HepG2 (cell line): ENCODE data around the gene OGG1. TPM values are rescaled to one million over a fixed set of nuclear protein-coding genes. Genes with fewer than 3 reads are reported as not detected.

Experiments
- ATAD3A ChIP-seq: sonication (generic); formaldehyde crosslinking; IDR thresholded peaks from 2 replicates; pipeline ENCODE4 v1.4.0; 2020; ENCODE audit warnings: missing genetic modification reagents
- ATF6 ChIP-seq: sonication (generic); formaldehyde crosslinking; conservative IDR thresholded peaks from 2 replicates; pipeline ENCODE4 v1.4.0; 2020; ENCODE audit warnings: missing genetic modification reagents
- CBX1 ChIP-seq: IDR thresholded peaks from one replicate; pipeline ENCODE4 v1.6.1; 2016; ENCODE audit warnings: antibody characterized with exemption, low read depth
- CHD2 ChIP-seq: IDR thresholded peaks from 2 replicates; pipeline ENCODE4 v1.6.1; 2011; ENCODE audit warnings: low read depth, low read length, improper control_type of control experiment
- GATAD1 ChIP-seq: IDR thresholded peaks from 2 replicates; pipeline ENCODE4 v1.6.1; 2016; ENCODE audit warnings: missing genetic modification reagents, missing compliant biosample characterization
- HIVEP1 ChIP-seq: sonication (generic); formaldehyde crosslinking; IDR thresholded peaks from 2 replicates; pipeline ENCODE4 v1.4.0; 2020; ENCODE audit warnings: mild to moderate bottlenecking, missing genetic modification reagents
- JUND ChIP-seq: sonication (generic); formaldehyde crosslinking; IDR thresholded peaks from 2 replicates; pipeline ENCODE4 v1.8.0; 2022; ENCODE audit warnings: mild to moderate bottlenecking, missing genetic modification reagents
- NFIB ChIP-seq: sonication (generic); formaldehyde crosslinking; IDR thresholded peaks from 2 replicates; pipeline ENCODE4 v1.9.0; 2021; ENCODE audit warnings: missing genetic modification reagents, mild to moderate bottlenecking, borderline replicate concordance
- NFYC ChIP-seq: IDR thresholded peaks from 2 replicates; pipeline ENCODE4 v1.6.1; 2016; ENCODE audit warnings: missing genetic modification reagents, missing compliant biosample characterization
- RORA ChIP-seq: sonication (generic); formaldehyde crosslinking; IDR thresholded peaks from 2 replicates; pipeline ENCODE4 v1.5.0; 2020; ENCODE audit warnings: mild to moderate bottlenecking, missing genetic modification reagents, moderate library complexity
- SAFB2 ChIP-seq: sonication (generic); formaldehyde crosslinking; IDR thresholded peaks from 2 replicates; pipeline ENCODE4 v1.5.1; 2020; ENCODE audit warnings: missing genetic modification reagents, low read depth, mild to moderate bottlenecking, borderline replicate concordance
- ZKSCAN8 ChIP-seq: IDR thresholded peaks from 2 replicates; pipeline ENCODE4 v1.6.1; 2016; ENCODE audit warnings: borderline replicate concordance, missing genetic modification reagents, missing compliant biosample characterization
- ZNF136 ChIP-seq: sonication (generic); formaldehyde crosslinking; IDR thresholded peaks from 2 replicates; pipeline ENCODE4 v1.8.1; 2022; ENCODE audit warnings: low read depth, mild to moderate bottlenecking, moderate library complexity, missing genetic modification reagents
- ZNF180 ChIP-seq: sonication (generic); formaldehyde crosslinking; IDR thresholded peaks from 2 replicates; pipeline ENCODE4 v1.4.0; 2020; ENCODE audit warnings: low read depth, missing genetic modification reagents, borderline replicate concordance
- ZNF253 ChIP-seq: sonication (generic); formaldehyde crosslinking; IDR thresholded peaks from 2 replicates; pipeline ENCODE4 v1.8.0; 2022; ENCODE audit warnings: mild to moderate bottlenecking, missing genetic modification reagents, borderline replicate concordance
- ZNF331 ChIP-seq: sonication (generic); formaldehyde crosslinking; IDR thresholded peaks from 2 replicates; pipeline ENCODE4 v1.4.0; 2020; ENCODE audit warnings: missing genetic modification reagents
- ZNF501 ChIP-seq: sonication (generic); formaldehyde crosslinking; IDR thresholded peaks from 2 replicates; pipeline ENCODE4 v1.5.1; 2020; ENCODE audit warnings: mild to moderate bottlenecking, moderate library complexity, missing genetic modification reagents
- ZNF543 ChIP-seq: sonication (generic); formaldehyde crosslinking; IDR thresholded peaks from 2 replicates; pipeline ENCODE4 v1.4.0; 2020; ENCODE audit warnings: mild to moderate bottlenecking, missing genetic modification reagents
- ZNF670 ChIP-seq: sonication (generic); formaldehyde crosslinking; IDR thresholded peaks from 2 replicates; pipeline ENCODE4 v1.8.0; 2022; ENCODE audit warnings: mild to moderate bottlenecking, missing genetic modification reagents, borderline replicate concordance
- ZNF883 ChIP-seq: sonication (generic); formaldehyde crosslinking; IDR thresholded peaks from 2 replicates; pipeline ENCODE4 v1.5.1; 2020; ENCODE audit warnings: mild to moderate bottlenecking, missing genetic modification reagents; ENCODE audit errors: not compliant biosample characterization
- ZSCAN25 ChIP-seq: sonication (generic); formaldehyde crosslinking; IDR thresholded peaks from 2 replicates; pipeline ENCODE4 v1.8.0; 2022; ENCODE audit warnings: mild to moderate bottlenecking, missing genetic modification reagents
- polyA plus RNA-seq, 8 experiments: library from polyadenylated mRNA; depleted of rRNA in 3 of 8; stranded (reverse) in 7 of 8; unstranded in 1 of 8; fragments of >200 nt; fragmentation: Illumina TruSeq in 4 of 8; extraction: Trizol in 4 of 8; gene quantifications; 2 replicates each; pipeline versions ENCODE4 v1.2.1 to v1.2.3, GENCODE V29; 2011 to 2016; ENCODE audit warnings: low read depth in 4 of 8, missing spikeins in 1 of 8, mixed read lengths in 1 of 8; ENCODE audit not compliant: insufficient read depth in 1 of 8
- total RNA-seq, 5 experiments: library from RNA; depleted of rRNA; stranded (reverse); fragments of >200 nt; fragmentation: Illumina TruSeq; extraction: Trizol; gene quantifications; 2 replicates each; pipeline ENCODE4 v1.2.3, GENCODE V29; 2016; ENCODE audit warnings: low read depth in 1 of 5
- TF ChIP-seq, protein P1 (sequence below): sonication (generic); formaldehyde crosslinking; IDR thresholded peaks from 2 replicates; pipeline ENCODE4 v1.8.0; 2022; ENCODE audit warnings: missing genetic modification reagents, low read depth, mild to moderate bottlenecking, borderline replicate concordance
- TF ChIP-seq, protein P2 (sequence below): sonication (generic); formaldehyde crosslinking; IDR thresholded peaks from 2 replicates; pipeline ENCODE4 v1.4.0; 2020; ENCODE audit warnings: mild to moderate bottlenecking, missing genetic modification reagents

OGG1 gene
- total and polyA plus RNA-seq, 2 of the 13 experiments (the other 11 are each of a cell fraction or from before 2014, with no cell fraction given): 28.7 to 33.2 TPM

DNA sequence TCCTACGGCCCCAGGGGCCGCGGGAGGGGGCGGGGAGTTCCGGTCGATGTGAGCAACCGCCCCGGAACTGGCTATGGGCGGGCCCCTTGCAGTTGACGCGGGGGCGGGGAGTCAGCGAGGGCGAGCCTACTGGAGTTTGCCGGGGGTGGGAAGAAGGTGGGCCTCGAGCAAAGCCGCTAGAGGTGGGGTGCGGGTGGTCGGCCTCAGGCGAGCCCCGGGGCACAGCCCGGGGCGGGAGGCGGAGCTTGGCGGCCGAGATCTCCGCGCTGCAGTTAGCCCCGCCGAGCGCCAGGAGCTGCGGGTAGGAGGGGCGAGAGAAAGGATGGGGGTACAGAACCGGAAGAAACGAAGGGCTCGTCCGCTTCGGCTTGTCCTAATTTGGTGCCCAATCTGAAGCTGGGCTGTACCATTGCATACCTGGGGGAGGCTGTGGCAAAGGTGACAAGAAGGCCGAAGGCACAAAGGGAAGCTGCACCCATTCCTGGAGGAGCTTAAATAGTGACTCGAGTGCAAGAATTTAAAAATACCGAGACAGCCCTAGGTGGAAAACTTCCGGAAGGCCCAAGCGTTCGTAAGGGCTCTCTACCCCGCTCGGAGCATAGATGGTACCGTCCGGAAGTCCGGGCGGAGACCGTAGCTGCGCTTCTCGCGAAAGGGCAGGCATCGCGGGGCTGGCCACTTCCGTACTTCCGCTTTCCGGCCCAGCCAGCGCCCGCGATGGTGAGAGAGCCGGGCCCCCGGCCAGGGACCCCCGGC is 42.8 kb downstream of the OGG1 start, which contains the start of the genes ARPC4 and TADA3 (continued):
- no peak for TF ChIP-seq SAFB2 (CRISPR knock-in tag)
- no peak; the same call in 1 of the 2 replicates for TF ChIP-seq NFYC
- TF ChIP-seq ZSCAN25: no peak
- no peak for TF ChIP-seq CBX1
- TF ChIP-seq HIVEP1 (CRISPR knock-in tag): no peak
- TF ChIP-seq, protein P1, sequence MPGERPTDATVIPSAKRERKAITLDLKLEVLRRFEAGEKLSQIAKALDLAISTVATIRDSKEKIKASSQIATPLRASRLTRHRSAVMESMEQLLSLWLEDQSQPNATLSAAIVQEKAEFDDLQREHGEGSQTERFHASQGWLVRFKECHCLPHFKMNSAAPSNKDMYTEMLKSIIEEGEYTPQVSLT (CRISPR knock-in tag): no peak
- TF ChIP-seq ZNF501: no peak; the same call in 1 of the 2 replicates
- TF ChIP-seq, protein P2, sequence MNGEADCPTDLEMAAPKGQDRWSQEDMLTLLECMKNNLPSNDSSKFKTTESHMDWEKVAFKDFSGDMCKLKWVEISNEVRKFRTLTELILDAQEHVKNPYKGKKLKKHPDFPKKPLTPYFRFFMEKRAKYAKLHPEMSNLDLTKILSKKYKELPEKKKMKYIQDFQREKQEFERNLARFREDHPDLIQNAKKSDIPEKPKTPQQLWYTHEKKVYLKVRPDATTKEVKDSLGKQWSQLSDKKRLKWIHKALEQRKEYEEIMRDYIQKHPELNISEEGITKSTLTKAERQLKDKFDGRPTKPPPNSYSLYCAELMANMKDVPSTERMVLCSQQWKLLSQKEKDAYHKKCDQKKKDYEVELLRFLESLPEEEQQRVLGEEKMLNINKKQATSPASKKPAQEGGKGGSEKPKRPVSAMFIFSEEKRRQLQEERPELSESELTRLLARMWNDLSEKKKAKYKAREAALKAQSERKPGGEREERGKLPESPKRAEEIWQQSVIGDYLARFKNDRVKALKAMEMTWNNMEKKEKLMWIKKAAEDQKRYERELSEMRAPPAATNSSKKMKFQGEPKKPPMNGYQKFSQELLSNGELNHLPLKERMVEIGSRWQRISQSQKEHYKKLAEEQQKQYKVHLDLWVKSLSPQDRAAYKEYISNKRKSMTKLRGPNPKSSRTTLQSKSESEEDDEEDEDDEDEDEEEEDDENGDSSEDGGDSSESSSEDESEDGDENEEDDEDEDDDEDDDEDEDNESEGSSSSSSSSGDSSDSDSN (CRISPR knock-in tag): no peak; the same call in 1 of the 2 replicates
- peak; percentile 97 for TF ChIP-seq CHD2
- no peak for TF ChIP-seq ATF6 (CRISPR knock-in tag)
- TF ChIP-seq ZNF883 (CRISPR knock-in tag): no peak
- TF ChIP-seq ZNF331 (CRISPR knock-in tag): peak; percentile 14; the same call in 1 of the 2 replicates
- TF ChIP-seq ATAD3A: no peak
- TF ChIP-seq ZNF670: 0 out of 2 replicates have a peak, but pooled peaks have one; percentile 13
- no peak for TF ChIP-seq NFIB (CRISPR knock-in tag)
- no peak for TF ChIP-seq ZNF253 (CRISPR knock-in tag)
- peak; percentile 22; the same call in 1 of the 2 replicates for TF ChIP-seq ZKSCAN8
- TF ChIP-seq JUND: no peak
- TF ChIP-seq ZNF180 (CRISPR knock-in tag): no peak
- TF ChIP-seq ZNF543 (CRISPR knock-in tag): 0 out of 2 replicates have a peak, but pooled peaks have one; percentile 23
- TF ChIP-seq ZNF136 (CRISPR knock-in tag): no peak
- no peak for TF ChIP-seq RORA (CRISPR knock-in tag)
- TF ChIP-seq GATAD1 (CRISPR knock-in tag): peak; percentile 89
